Omental fat pad (tissue), 4 donors: ENCODE results near the gene CTXND1. TPM values are rescaled to one million over a fixed set of nuclear protein-coding genes. Genes with fewer than 3 reads are reported as not detected.

Experiments used
- ATAC-seq: fragments of 150-250 bp; one replicate; pipeline ENCODE4 v1.9.1; 2016; ENCODE audit warnings: mild to moderate bottlenecking, moderate library complexity; ENCODE audit not compliant: low FRiP score
- DNase-seq: peaks from one replicate; pipeline ENCODE4 v3.0.0-alpha.2; 2019; ENCODE audit warnings: low spot score
- total RNA-seq, 4 donors: library from RNA; depleted of rRNA; stranded (reverse); fragments of >200 nt; gene quantifications; one replicate each; pipeline ENCODE4 v1.1.0, GENCODE V29; 2016
- TF ChIP-seq, protein P1 (sequence below), 3 donors: fragments of 450-650 bp; IDR thresholded peaks; one replicate each; pipeline ENCODE4 v1.5.1; 2016 to 2017; ENCODE audit warnings: antibody characterized with exemption in 3 of 3, mild to moderate bottlenecking in 3 of 3, moderate library complexity in 2 of 3

Gene CTXND1
- total RNA-seq, 4 donors from 2014 or later: 0.16 TPM; not detected in 3

DNA sequence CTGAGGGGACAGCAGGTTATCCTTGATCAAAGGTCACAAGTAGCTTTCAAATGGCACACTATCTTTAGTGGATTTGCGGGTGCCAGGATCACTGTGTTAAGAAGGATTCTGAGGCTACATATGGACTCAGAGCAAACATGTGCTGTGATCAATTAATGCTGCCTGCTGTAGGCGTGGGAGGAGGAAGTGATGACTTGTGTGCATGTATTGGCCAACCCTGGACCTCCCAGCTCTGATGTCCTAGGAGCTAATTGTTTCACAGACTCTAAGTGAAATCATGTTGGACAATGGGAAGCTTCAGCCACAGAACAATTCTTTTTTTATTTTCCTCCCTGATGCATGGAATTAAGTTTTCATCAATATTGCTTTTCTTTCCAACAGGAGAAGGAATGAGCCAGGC is 74.9 kb downstream of the CTXND1 start:
- TF ChIP-seq, protein P1, sequence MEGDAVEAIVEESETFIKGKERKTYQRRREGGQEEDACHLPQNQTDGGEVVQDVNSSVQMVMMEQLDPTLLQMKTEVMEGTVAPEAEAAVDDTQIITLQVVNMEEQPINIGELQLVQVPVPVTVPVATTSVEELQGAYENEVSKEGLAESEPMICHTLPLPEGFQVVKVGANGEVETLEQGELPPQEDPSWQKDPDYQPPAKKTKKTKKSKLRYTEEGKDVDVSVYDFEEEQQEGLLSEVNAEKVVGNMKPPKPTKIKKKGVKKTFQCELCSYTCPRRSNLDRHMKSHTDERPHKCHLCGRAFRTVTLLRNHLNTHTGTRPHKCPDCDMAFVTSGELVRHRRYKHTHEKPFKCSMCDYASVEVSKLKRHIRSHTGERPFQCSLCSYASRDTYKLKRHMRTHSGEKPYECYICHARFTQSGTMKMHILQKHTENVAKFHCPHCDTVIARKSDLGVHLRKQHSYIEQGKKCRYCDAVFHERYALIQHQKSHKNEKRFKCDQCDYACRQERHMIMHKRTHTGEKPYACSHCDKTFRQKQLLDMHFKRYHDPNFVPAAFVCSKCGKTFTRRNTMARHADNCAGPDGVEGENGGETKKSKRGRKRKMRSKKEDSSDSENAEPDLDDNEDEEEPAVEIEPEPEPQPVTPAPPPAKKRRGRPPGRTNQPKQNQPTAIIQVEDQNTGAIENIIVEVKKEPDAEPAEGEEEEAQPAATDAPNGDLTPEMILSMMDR (IDR thresholded peaks at IDR 0.05): no peak
- DNase-seq (no peak), ATAC-seq (no peak)

DNA sequence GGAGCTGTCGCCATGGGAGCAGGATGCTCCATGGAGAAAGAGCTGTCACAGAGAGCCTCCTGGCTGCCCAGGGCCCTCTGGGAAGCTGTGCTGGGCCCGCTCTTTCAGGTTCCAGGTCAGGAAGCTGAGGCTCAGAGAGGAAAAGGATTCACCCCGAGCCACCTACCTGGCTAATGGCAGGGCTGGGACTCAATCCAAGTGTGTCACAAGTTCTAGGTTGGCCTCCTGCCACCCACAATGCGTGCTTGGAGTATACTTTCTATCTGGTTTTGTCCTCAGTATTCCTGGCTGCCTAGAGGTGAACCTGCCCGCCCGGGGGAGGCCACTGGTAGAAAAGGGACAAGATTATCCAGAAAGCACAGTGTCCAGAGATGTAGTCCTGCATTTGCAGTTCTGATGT is 75.6 kb downstream of the CTXND1 start:
- no peak for DNase-seq
- ATAC-seq: no peak
- TF ChIP-seq, protein P1 (IDR thresholded peaks at IDR 0.05): no peak

DNA sequence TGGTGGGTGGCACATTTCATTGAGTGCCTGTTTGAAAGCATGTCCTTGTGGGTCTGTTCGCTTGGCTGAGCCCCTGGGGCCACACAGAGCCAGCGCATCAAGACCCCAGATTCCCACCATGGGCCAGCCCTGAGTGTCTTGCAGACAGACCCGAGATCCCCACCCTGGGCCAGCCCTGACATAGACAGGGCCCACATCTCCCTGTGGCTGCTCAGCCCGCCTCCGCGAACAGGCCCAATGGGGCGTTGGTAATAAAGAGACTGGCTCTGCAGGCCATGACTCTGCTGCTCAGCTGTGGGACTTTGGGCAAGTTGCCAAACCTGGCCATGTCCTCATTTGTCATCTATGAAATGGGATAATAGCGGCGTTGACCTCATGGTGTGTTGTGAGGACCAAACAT is 76.6 kb downstream of the CTXND1 start:
- TF ChIP-seq, protein P1 (IDR thresholded peaks at IDR 0.05): no peak
- DNase-seq (no peak), ATAC-seq (no peak)

DNA sequence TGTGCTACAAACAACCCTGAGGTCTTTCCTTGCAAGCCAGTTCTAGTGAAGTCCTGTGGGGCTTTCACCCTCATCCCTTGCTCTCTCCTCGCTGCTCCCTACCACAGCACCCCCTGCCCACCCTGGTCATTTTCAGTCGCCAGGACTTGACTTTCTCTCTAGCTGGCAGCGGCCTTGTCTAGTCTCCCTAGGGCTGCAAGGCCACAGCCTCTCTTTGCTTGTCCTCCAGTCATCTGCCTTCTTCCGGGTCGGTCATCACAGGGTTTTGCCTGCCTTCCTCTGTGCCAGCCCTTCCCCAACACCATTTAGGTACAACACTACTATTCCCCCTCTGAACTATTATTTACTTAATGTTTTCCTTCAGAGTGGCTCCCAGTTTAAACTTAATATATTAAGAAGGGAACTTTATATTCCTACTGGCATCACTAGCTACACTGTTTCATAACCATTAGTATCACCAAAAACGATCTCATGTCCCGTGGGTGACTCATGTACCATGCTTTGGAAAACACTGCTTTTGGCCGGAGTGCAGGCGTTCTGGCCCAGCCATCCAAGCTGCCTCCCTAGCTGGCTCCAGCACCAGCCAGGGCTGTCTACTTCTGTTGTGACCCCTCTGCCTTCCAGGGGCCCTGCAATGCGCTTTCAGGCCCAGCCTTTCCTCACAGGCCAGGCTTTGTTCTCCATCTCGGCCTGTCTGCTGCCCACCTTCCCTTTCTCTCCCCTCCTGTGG is 77.8 kb downstream of the CTXND1 start:
- TF ChIP-seq, protein P1 (IDR thresholded peaks at IDR 0.05): no peak

DNA sequence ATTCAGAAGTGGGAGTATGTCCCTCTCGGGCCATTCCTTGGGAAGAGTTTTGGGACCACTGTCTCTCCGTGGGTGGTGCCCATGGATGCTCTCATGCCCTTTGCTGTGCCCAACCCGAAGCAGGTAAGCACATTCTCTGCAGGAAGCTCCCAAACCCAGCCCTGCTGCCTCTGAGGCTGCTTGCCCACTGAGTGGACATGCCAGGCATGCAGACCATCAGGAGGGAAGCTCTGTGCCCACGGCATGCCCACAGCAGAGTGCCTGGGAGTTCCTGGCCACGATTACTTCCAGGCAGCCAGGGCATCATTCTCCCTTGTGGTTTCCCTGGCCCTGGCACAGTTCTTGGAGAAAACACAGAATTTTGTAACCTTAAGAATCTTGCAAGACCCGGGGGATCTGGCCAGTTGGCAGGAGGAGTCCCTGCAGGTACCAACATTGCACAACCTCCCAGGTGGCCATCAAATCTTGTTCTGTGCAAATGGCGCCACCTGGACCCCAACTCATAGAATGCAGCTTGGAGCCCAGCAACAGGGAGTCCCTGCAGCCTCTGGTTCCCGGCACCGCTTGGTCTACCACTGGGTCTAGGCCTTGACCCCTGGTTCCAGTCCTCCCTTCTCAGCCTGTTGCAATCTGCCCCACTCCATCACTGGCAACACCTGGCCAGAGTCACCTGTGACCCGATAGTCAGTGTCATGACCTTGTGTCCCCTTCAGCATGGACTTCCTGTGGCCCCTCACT is 78.8 kb downstream of the CTXND1 start:
- DNase-seq (peak; percentile 72), ATAC-seq (peak; percentile 85)
- TF ChIP-seq, protein P1 (IDR thresholded peaks at IDR 0.05): peak in 1 of 3 donors; percentile 69

More for the DNA sequence above, 77.8 kb downstream of the CTXND1 start:
- peak; percentile 75 for ATAC-seq
- DNase-seq: no peak

DNA sequence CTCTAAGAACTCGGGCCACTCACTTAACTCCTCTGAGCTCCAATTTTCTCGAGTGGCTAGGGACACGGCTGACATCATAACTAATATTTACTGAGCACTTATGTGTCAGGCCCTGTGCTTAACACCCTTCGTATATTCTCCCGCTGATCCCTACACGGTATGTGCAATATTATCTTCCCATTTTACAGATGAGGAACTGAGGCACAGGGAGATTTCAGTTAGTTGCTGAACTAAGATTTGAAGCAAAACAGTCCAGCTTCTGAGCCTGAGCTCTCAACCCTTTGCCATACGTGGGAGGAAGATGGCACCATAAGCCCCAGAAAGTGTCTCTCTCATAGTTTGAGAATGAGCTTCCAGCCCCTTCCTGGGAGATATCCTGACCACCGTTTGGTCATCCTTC is 79.6 kb downstream of the CTXND1 start:
- DNase-seq (no peak), ATAC-seq (no peak)
- TF ChIP-seq, protein P1 (IDR thresholded peaks at IDR 0.05): no peak
